MM.1S (cell line): ENCODE results near the gene MLC1.

Source experiments
- DNase-seq: peaks from one replicate; pipeline ENCODE4 v3.0.0-alpha.2; 2015
- H2AFZ ChIP-seq: fragments of 300-600 bp; sonication (generic); 2 replicates; pipeline ENCODE4 v1.6.0; 2016; ENCODE audit warnings: antibody characterized with exemption, low read length
- H3F3A ChIP-seq: fragments of 300-600 bp; sonication (generic); 2 replicates; pipeline ENCODE4 v1.6.1; 2016; ENCODE audit warnings: mild to moderate bottlenecking, antibody characterized with exemption, low read length, moderate library complexity, mixed read lengths; ENCODE audit not compliant: insufficient read depth
- H3K27ac ChIP-seq: fragments of 300-600 bp; sonication (generic); 2 replicates; pipeline ENCODE4 v1.5.1; 2016; ENCODE audit warnings: mild to moderate bottlenecking, low read length
- H3K27me3 ChIP-seq: fragments of 300-600 bp; sonication (generic); replicated peaks from 2 replicates; pipeline ENCODE4 v1.6.0; 2016; ENCODE audit warnings: low read length; ENCODE audit not compliant: insufficient read depth
- H3K36me3 ChIP-seq: fragments of 300-600 bp; sonication (generic); replicated peaks from 2 replicates; pipeline ENCODE4 v1.6.1; 2016; ENCODE audit warnings: mild to moderate bottlenecking, low read length, mixed read lengths; ENCODE audit not compliant: insufficient read depth
- H3K4me1 ChIP-seq: fragments of 300-600 bp; sonication (generic); 2 replicates; pipeline ENCODE4 v1.6.1; 2016; ENCODE audit warnings: low read length, mixed read lengths
- H3K4me2 ChIP-seq: fragments of 300-600 bp; sonication (generic); 2 replicates; pipeline ENCODE4 v1.6.0; 2016; ENCODE audit warnings: low read depth, low read length
- H3K4me3 ChIP-seq: fragments of 300-600 bp; sonication (generic); 2 replicates; pipeline ENCODE4 v1.5.1; 2016; ENCODE audit warnings: low read length, mixed read lengths
- H3K79me2 ChIP-seq: fragments of 300-600 bp; sonication (generic); 2 replicates; pipeline ENCODE4 v1.6.1; 2016; ENCODE audit warnings: mixed run types, low read length, mixed read lengths
- H3K9ac ChIP-seq: fragments of 300-600 bp; sonication (generic); 2 replicates; pipeline ENCODE4 v1.6.1; 2016; ENCODE audit warnings: low read length, mixed read lengths
- H3K9me2 ChIP-seq: fragments of 300-600 bp; sonication (generic); replicated peaks from 2 replicates; pipeline ENCODE4 v1.6.1; 2016; ENCODE audit warnings: mild to moderate bottlenecking, low read length, mixed read lengths; ENCODE audit not compliant: insufficient read depth
- H3K9me3 ChIP-seq: fragments of 300-600 bp; sonication (generic); replicated peaks from 2 replicates; pipeline ENCODE4 v1.6.1; 2016; ENCODE audit warnings: mild to moderate bottlenecking, low read length, mixed read lengths; ENCODE audit not compliant: insufficient read depth
- H4K20me1 ChIP-seq: fragments of 300-600 bp; sonication (generic); 2 replicates; pipeline ENCODE4 v1.6.1; 2016; ENCODE audit warnings: mild to moderate bottlenecking, low read length, moderate library complexity, mixed read lengths; ENCODE audit not compliant: insufficient read depth
- CTCF ChIP-seq: fragments of 300-600 bp; sonication (generic); IDR thresholded peaks from 2 replicates; pipeline ENCODE4 v1.5.1; 2016; ENCODE audit warnings: antibody characterized with exemption, low read length, mixed read lengths
- EZH2 ChIP-seq: fragments of 300-600 bp; sonication (generic); optimal IDR thresholded peaks from 2 replicates; pipeline ENCODE3; 2017; ENCODE audit warnings: low read depth, mild to moderate bottlenecking, antibody characterized with exemption, low read length, mixed read lengths
- EZH2phosphoT487 ChIP-seq: fragments of 300-600 bp; sonication (generic); IDR thresholded peaks from 2 replicates; pipeline ENCODE4 v1.6.1; 2018; ENCODE audit warnings: antibody characterized with exemption, low read length

MLC1 gene

GRCh38 chr22:50078761-50079160, 6.5 kb downstream of the MLC1 start:
- TF ChIP-seq EZH2phosphoT487 (no peak), CTCF (no peak), EZH2 (no peak)
- H3K27me3 ChIP-seq, result peaks cover 73% of the 10 kb centered on the region
- no peak overlapping the region for H3K27ac ChIP-seq
- H3K36me3 ChIP-seq, result no peaks in the 10 kb centered on the region
- no peaks in the 10 kb centered on the region for H4K20me1 ChIP-seq
- H3K9me2 ChIP-seq, result no peaks in the 10 kb centered on the region
- H3K9ac ChIP-seq, result no peak overlapping the region
- no peaks in the 10 kb centered on the region for H3F3A ChIP-seq
- H3K4me3 ChIP-seq, result no peak overlapping the region
- H3K79me2 ChIP-seq, result no peaks in the 10 kb centered on the region
- peaks cover 4% of the 10 kb centered on the region; the same call in 1 of the 2 replicates for H3K4me1 ChIP-seq
- no peaks in the 10 kb centered on the region for H3K9me3 ChIP-seq
- H2AFZ ChIP-seq, result no peak overlapping the region
- no peak overlapping the region for H3K4me2 ChIP-seq
- DNase-seq, result no peak

- Histone ChIP-seq H3K9ac (no peak overlapping the region), H3K36me3 (no peaks in the 10 kb centered on the region), H3K9me2 (no peaks in the 10 kb centered on the region), H3K4me2 (no peak overlapping the region), H3K9me3 (no peaks in the 10 kb centered on the region), H3K27me3 (peaks cover 73% of the 10 kb centered on the region), H3K4me3 (no peak overlapping the region), H2AFZ (no peak overlapping the region), H3K27ac (no peak overlapping the region), H3F3A (no peaks in the 10 kb centered on the region), H4K20me1 (no peaks in the 10 kb centered on the region), H3K4me1 (peaks cover 3% of the 10 kb centered on the region; the same call in 1 of the 2 replicates), H3K79me2 (no peaks in the 10 kb centered on the region)
- no peak for TF ChIP-seq EZH2phosphoT487
- no peak for TF ChIP-seq EZH2
- TF ChIP-seq CTCF, result no peak
- DNase-seq, result no peak
Observed at GRCh38 chr22:50078246-50078645, 7.0 kb downstream of the MLC1 start.

GRCh38 chr22:50076646-50077535, 8.3 kb downstream of the MLC1 start:
- no peak overlapping the region for H3K4me2 ChIP-seq
- no peak overlapping the region for H3K27ac ChIP-seq
- H3K4me3 ChIP-seq, result no peak overlapping the region
- no peak for DNase-seq
- H3K27me3 ChIP-seq, result peaks cover 75% of the 10 kb centered on the region
- no peaks in the 10 kb centered on the region for H3K4me1 ChIP-seq
- no peaks in the 10 kb centered on the region for H3F3A ChIP-seq
- H3K9me2 ChIP-seq, result no peaks in the 10 kb centered on the region
- no peaks in the 10 kb centered on the region for H4K20me1 ChIP-seq
- no peak overlapping the region for H3K9ac ChIP-seq
- TF ChIP-seq CTCF (no peak), EZH2 (no peak), EZH2phosphoT487 (no peak)
- H3K79me2 ChIP-seq, result no peaks in the 10 kb centered on the region
- H2AFZ ChIP-seq, result no peak overlapping the region
- H3K36me3 ChIP-seq, result no peaks in the 10 kb centered on the region
- H3K9me3 ChIP-seq, result no peaks in the 10 kb centered on the region
